ENCODE data around the gene SLC22A6. TPM values are rescaled to one million over a fixed set of nuclear protein-coding genes. Genes with fewer than 3 reads are reported as not detected.

SLC22A6 gene
- total RNA-seq, 1 donor from 2014 or later: not detected

GRCh38 chr11:63020671-63021291 is 36.0 kb upstream of the SLC22A6 start:
- Histone ChIP-seq H3K27ac (no peak overlapping the region), H3K9me3 (no peaks in the 10 kb centered on the region), H3K4me1 (peaks cover 7% of the 10 kb centered on the region), H3K4me3 (no peak overlapping the region), H3K36me3 (no peaks in the 10 kb centered on the region), H3K27me3 (peaks cover 13% of the 10 kb centered on the region)
- intact Hi-C loops (cut with DNase I): loop anchor here (5.0 kb wide), 1 partner anchor 113 kb away; no protein-coding TSS in a partner anchor
- ATAC-seq (no peak), DNase-seq (no peak)
- TF ChIP-seq CTCF (IDR thresholded peaks at IDR 0.05): peak; percentile 27

GRCh38 chr11:63019506-63019905 is 34.7 kb upstream of the SLC22A6 start:
- intact Hi-C loops (cut with DNase I): no loop called here
- TF ChIP-seq CTCF (IDR thresholded peaks at IDR 0.05): no peak
- Histone ChIP-seq H3K4me1 (peaks cover 7% of the 10 kb centered on the region), H3K4me3 (no peak overlapping the region), H3K9me3 (no peaks in the 10 kb centered on the region), H3K36me3 (no peaks in the 10 kb centered on the region), H3K27ac (no peak overlapping the region), H3K27me3 (peaks cover 13% of the 10 kb centered on the region)
- DNase-seq: no peak
- ATAC-seq: no peak

- Histone ChIP-seq H3K9me3 (no peaks in the 10 kb centered on the region), H3K27me3 (peaks cover 9% of the 10 kb centered on the region), H3K27ac (no peak overlapping the region), H3K36me3 (no peaks in the 10 kb centered on the region), H3K4me3 (no peak overlapping the region), H3K4me1 (no peaks in the 10 kb centered on the region)
- DNase-seq: no peak
- ATAC-seq: no peak
- TF ChIP-seq CTCF (IDR thresholded peaks at IDR 0.05): no peak
- intact Hi-C loops (cut with DNase I): no loop called here
Measured at GRCh38 chr11:63017306-63017974, 32.7 kb upstream of the SLC22A6 start.

- no peak within 1 kb of the TSS for H3K4me3 ChIP-seq
- TF ChIP-seq CTCF (IDR thresholded peaks at IDR 0.05): no peak
- no peaks in the 10 kb centered on the region for H3K4me1 ChIP-seq
- intact Hi-C loops (cut with DNase I): no loop called here
- ATAC-seq: no peak
- H3K27me3 ChIP-seq: peaks cover 8% of the 10 kb centered on the region
- no peak for DNase-seq
- H3K36me3 ChIP-seq: no peaks in the 10 kb centered on the region
- H3K9me3 ChIP-seq: no peaks in the 10 kb centered on the region
- no peak within 1 kb of the TSS for H3K27ac ChIP-seq
Measured at GRCh38 chr11:63015521-63016215, 30.9 kb upstream of the SLC22A6 start, which contains the start of gene SLC22A8. Gene SLC22A8, minus strand, starts transcription at chr11:63015841. Its CDS starts 883 bp downstream, at chr11:63014958.

- intact Hi-C loops (cut with DNase I): no loop called here
- H3K36me3 ChIP-seq: no peaks in the 10 kb centered on the region
- no peaks in the 10 kb centered on the region for H3K4me1 ChIP-seq
- no peak for TF ChIP-seq CTCF (IDR thresholded peaks at IDR 0.05)
- no peak overlapping the region for H3K27ac ChIP-seq
- ATAC-seq (peak; percentile 4), DNase-seq (no peak)
- H3K27me3 ChIP-seq: peaks cover 8% of the 10 kb centered on the region
- H3K9me3 ChIP-seq: no peaks in the 10 kb centered on the region
- no peak overlapping the region for H3K4me3 ChIP-seq
Measured at GRCh38 chr11:63014408-63015055, 29.8 kb upstream of the SLC22A6 start.

All from upper lobe of right lung (tissue), 1 donor.